Stimulated activated CD8-positive, alpha-beta memory T cell treated with anti-CD3 and anti-CD28 coated beads, Interleukin-12 subunit alpha, Interleukin-12 subunit beta, amount 100 ng/mL, for 24 hours (primary cell): ENCODE data around the gene ROPN1B.
"Not testable (repeated sequence)": the region's sequence is repeated elsewhere in the genome, so short reads cannot be mapped to it uniquely, and the experiment has no call there.

Experiments
- DNase-seq: peaks from one replicate; pipeline ENCODE4 v3.0.0-alpha.2; 2020; ENCODE audit errors: extremely low read depth

The ROPN1B gene

GRCh38 chr3:125968701-125969592 lies at the start of gene ROPN1B:
ROPN1B (plus strand) TSS chr3:125969178; CDS start chr3:125972055, 2,877 bp downstream.
- not testable (repeated sequence) for DNase-seq

- DNase-seq = not testable (repeated sequence)
Measured at GRCh38 chr3:125920191-125920590, 48.8 kb upstream of the ROPN1B start.

- DNase-seq = not testable (repeated sequence)
Measured at GRCh38 chr3:125920751-125921279, 48.2 kb upstream of the ROPN1B start.

DNA sequence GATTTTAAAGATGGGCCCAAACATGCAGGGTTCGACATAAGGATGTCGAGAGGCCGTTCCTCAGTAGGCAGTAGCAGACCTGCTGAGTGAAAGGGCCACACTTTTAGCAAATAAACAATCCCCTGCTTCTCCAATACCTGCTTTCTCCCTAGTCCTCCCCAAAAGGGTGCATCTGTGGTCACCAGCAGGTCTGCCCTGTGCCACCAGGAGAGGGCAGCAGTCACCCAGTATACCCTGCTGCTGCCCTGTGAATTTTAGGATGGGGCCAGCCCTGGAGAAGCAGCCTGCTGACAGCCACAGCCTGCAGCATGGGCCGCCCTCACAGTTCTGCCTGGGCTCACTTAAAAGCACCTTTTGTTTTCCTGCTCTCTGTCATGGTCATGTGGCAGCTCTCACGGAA lies 47.3 kb upstream of the ROPN1B start:
- DNase-seq = not testable (repeated sequence)

- not testable (repeated sequence) for DNase-seq
Measured at GRCh38 chr3:125923324-125924115, 45.5 kb upstream of the ROPN1B start.

DNA sequence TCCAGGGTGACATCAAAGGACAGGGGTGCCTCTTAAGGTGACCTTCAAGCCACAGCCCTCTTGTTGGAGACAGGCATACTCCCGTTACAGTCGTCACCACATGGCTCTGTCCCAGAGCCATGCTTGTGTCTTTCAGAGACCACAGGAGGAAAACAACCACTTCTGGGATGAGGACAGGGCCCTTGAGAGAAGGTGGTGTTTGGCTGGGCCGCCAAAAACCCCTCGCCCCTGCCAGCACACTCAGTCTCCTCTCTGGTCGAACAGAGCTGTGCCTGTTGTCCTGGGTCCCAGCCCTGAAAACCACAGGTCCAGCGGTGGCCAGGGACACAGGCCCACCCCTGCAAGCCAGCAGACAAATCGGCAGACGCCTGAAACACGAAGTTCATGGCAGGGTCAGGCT lies 44.7 kb upstream of the ROPN1B start:
- DNase-seq = not testable (repeated sequence)

DNA sequence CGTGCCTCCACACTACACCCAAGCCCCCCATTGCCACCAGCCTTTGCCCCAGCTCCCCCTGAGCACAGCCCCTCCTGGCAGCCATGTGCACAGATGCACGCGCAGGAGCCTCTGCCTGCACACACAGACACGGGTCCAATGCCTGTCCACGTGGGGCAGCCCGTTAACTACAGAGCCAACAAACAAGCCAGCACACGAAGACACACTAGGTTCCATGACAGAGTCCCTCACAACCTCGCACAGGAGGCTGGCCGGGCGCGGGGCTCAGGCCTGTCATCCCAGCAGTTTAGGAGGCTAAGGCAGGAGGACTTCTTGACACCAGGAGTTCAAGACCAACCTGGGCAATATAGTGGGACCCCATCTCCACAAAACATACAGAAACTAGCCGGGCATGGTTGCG lies 43.3 kb upstream of the ROPN1B start:
- DNase-seq = not testable (repeated sequence)

- not testable (repeated sequence) for DNase-seq
Measured at GRCh38 chr3:125928771-125929545, 40.0 kb upstream of the ROPN1B start.

DNA sequence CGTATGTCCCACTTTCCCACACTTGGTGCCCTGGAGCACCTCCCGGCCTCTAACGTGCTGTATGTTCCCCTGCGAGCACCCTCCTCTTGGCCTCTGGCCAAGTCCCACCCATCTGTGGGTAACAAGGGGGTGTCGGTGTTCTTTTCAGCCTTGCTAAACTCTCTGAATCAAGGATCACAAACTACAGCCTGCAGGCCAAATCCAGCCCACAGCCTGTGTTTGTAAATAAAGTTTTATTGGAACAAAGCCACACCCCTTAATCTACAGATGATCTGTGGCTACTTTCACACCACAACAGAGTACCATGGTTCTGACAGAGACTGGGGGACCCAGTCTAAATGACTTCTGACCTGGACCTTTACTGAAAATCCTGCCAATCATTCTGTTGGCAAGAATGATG lies 39.2 kb upstream of the ROPN1B start:
- DNase-seq = not testable (repeated sequence)

DNA sequence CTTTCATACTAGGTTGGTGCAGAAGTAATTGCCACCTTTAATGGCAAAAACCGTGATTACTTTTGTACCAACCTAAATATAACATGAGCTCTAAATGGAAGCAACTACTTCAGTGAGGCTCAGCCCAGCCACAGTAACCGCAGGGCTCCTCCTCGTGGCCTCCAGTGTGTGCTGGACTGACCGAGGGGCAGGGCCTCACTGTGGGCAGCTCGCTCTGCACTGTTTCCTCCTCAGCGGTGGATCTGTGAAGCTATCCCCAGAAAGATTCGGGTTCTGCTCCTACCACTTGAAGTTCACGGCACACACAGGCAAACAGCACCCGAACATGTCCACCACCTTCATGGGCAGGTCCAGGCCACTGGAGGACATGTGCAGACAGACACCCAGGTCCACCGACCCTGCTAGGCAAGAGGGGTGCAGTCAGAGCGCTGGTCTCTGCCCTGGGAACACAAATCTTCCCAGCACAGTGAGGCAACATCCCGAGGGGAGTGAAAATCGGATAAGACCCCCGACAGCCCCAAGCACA lies 37.6 kb upstream of the ROPN1B start:
- DNase-seq = not testable (repeated sequence)

GRCh38 chr3:125933397-125934173 lies 35.4 kb upstream of the ROPN1B start:
- DNase-seq = not testable (repeated sequence)

GRCh38 chr3:125935252-125935874 lies 33.6 kb upstream of the ROPN1B start:
- not testable (repeated sequence) for DNase-seq

- not testable (repeated sequence) for DNase-seq
Measured at GRCh38 chr3:125936210-125936815, 32.7 kb upstream of the ROPN1B start.

- DNase-seq = not testable (repeated sequence)
Measured at GRCh38 chr3:125936891-125937290, 32.1 kb upstream of the ROPN1B start.

- DNase-seq = not testable (repeated sequence)
Measured at GRCh38 chr3:125947806-125948205, 21.2 kb upstream of the ROPN1B start.

- DNase-seq = not testable (repeated sequence)
Measured at GRCh38 chr3:125948901-125949300, 20.1 kb upstream of the ROPN1B start.

- not testable (repeated sequence) for DNase-seq
Measured at GRCh38 chr3:125951176-125951575, 17.8 kb upstream of the ROPN1B start.

DNA sequence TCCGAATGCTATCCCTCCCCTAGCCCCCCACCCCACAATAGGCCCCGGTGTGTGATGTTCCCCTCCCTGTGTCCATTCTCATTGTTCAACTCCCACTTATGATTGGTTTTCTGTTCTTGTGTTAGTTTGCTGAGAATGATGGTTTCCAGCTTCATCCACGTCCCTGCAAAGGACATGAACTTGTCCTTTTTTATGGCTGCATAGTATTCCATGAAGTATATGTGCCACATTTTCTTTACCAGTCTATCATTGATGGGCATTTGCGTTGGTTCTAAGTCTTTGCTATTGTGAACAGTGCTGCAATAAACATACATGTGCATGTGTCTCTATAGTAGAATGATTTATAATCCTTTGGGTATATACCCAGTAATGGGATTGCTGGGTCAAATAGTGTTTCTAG lies 12.0 kb upstream of the ROPN1B start:
- DNase-seq = not testable (repeated sequence)
